HG03520 (cell line): ENCODE results near the gene TAS2R46.

ENCODE experiments used
- ATAC-seq: cut with Tn5 transposase; IDR thresholded peaks from one replicate; pipeline ENCODE4 v1.9.1; 2021; ENCODE audit warnings: mild to moderate bottlenecking, moderate library complexity; ENCODE audit not compliant: unreplicated experiment

TAS2R46 gene

DNA sequence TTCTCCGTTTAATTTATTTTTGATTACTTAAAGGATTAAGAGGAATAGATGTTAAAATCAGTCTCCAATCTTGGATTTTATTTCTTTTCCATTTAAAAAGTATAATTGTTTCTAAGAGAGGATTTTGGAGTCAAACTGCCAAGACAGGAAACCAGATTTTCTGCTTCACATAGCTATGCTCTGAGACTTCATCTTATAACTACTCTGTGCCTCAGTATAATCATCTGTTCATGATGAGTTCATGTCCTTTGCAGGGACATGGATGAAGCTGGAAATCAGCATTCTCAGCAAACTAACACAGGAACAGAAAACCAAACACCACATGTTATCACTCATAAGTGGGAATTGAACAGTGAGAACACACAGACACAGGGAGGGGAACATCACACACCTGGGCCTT is 21.9 kb downstream of the TAS2R46 start:
- no peak for ATAC-seq

DNA sequence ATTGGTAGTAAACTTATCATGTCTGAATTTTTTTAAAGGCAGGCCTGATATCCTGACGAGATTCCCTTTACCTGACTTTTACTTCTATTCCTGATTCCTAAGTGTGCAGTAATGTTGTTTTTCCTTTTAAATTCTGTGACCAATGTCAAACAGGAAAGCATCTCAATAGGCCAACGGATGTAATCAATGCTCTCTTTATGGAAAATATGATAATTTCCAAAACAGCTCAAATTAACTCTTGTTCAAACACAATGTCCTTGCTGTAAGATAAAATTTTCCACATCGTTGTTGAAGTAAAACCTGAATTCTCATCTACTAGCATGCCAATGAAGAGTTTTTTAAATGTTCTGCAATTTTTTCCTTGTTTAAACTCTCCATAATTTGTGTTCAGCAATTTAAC is 22.9 kb downstream of the TAS2R46 start:
- no peak for ATAC-seq

- peak; percentile 46 for ATAC-seq
Observed at GRCh38 chr12:11033959-11034358, 28.1 kb downstream of the TAS2R46 start.

DNA sequence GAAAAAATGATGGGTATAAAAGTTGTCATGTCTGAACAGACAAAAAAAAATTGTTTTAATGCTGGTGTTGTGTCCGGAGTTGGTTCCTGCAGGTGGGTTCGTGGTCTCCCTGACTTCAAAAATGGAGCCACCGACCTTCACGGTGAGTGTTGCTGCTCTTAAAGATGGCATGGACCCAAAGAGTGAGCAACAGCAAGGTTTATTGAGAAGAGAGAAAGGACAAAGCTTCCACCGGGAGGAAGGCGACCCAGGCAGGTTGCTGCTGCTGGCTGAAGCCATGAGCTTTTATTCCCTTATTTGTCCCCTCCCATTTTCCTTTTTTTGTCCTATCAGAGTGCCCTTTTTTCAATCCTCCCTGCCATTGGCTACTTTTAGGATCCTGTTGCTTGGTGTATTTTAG is 30.8 kb downstream of the TAS2R46 start, which contains the start of gene TAS2R31:
Gene TAS2R31 (minus strand): TSS at position 101 of the 400 bp plus-strand sequence. CDS start 72 bp downstream, at position 29.
- ATAC-seq = no peak

DNA sequence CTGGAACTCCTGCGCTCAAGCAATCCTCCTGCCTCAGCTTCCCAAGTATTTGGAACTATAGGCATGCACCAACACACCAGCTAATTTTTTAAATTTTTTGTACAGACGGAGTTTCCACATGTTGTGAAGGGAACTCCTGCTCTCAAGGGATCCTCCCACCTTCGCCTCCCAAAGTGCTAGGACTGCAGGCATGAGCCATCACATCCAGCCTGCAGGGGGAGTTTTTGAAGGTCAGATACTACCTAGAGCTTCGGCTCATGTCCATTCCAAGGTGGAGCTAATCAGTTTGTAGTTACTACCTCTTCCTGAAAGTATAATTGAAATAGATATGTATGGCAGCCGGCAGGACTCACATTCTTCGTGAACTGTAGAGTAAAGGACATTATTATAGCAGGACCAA is 36.0 kb downstream of the TAS2R46 start:
- ATAC-seq = no peak

GRCh38 chr12:11023387-11023786 is 38.7 kb downstream of the TAS2R46 start:
- no peak for ATAC-seq

GRCh38 chr12:11022520-11022919 is 39.6 kb downstream of the TAS2R46 start, which contains the start of gene TAS2R19:
Gene TAS2R19, minus strand, starts transcription at chr12:11022620. Its CDS starts 49 bp downstream, at chr12:11022571.
- no peak for ATAC-seq

DNA sequence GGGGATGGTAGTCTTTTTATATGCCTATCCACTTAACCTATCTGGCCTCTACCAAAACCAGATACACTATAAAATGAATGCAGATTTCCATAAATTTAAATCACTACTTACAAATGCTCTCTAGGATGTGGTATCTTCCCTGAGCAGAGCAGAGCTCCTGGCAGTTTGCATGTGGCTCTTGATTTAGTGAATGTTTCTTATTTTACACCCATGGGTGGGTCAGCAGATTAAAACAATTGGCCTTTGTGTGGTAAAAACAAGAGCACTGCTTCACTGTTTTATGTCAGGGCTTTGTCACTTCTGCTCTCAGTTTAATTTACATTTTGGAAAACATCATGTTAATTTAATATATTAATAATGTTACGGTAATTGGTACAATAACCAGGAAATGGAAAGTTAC is 45.2 kb downstream of the TAS2R46 start:
- ATAC-seq = no peak

DNA sequence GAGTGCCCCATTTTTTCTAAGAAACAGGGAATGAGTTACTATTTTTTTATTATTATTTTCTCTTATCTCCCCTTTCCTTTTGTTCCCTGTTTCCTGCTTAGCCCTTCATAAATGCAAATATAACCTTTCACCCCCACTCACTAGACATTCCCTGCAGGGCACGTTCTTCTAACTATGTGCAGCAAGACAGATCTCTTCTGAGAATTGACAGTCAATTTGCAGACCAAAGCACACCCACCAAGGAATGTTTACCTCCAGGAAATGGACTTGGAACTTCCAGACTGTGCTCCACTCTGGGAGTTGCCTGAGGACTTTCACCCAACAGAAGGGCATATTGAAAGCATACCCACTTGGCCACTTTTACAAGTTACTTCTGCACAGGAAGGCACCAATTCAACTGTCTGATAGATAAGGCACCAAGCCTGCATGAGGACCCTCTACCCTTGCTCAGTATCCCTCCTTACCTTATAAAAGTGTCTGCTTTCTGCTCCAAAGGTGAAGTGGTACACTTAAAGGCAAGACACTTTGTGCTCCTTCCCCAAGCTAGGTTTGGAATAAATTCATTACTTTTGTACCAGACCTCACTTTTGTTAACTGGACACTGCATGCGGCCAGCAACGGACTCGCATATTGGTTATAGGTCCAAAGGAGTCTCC is 46.2 kb downstream of the TAS2R46 start:
- no peak for ATAC-seq

GRCh38 chr12:11014234-11014633 is 47.9 kb downstream of the TAS2R46 start:
- no peak for ATAC-seq
